Tongue (tissue), 2 donors: ENCODE measurements around the gene CNGB1. TPM values are rescaled to one million over a fixed set of nuclear protein-coding genes. Genes with fewer than 3 reads are reported as not detected.

ENCODE experiments used
- DNase-seq: peaks from one replicate; pipeline ENCODE4 v3.0.0-alpha.2; 2015
- total RNA-seq: library from RNA; depleted of rRNA; stranded (reverse); fragments of >200 nt; gene quantifications from one replicate; pipeline ENCODE4 v1.2.3, GENCODE V29; 2014

CNGB1 gene
- total RNA-seq, 1 donor from 2014 or later: 0.41 TPM

DNA sequence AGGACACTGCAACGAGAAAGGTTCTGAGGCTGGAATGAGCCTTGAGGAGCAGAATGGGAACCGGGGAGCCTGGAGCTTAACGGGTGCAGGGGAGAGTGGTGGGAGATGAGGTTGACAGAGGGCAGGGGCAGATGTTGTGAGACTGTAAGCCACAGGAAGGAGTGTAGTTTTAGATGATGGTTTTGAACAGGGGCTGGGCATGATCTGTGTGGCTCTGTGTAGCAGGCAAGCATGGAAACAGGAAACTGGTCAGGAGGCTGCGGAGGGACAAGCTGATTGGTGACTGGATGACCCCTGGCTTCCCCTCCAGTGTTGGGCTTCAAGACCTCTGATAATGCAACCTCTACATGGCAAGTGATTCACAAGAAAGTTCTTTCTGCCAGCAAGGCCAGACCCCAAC is 1.4 kb upstream of the CNGB1 start:
- no peak for DNase-seq

DNA sequence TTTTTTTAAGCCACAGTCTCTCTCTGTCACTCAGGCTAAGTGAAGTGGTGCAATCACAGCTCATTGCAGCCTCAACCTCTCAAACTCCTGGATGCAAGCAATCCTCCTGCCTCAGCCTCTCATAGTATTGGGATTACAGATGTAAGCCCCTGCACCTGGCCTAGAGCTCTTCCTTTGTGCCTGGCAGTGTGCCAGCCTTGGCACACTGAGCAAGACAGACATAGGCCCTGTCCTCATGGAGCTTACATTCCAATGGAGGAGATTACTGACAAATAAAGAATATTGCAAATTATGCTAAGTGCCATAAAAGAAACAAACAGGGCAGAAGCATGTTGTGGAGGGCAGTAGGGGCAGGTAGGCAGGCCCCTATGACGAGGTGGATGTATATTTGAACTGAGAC is 920 bp upstream of the CNGB1 start:
- no peak for DNase-seq

DNA sequence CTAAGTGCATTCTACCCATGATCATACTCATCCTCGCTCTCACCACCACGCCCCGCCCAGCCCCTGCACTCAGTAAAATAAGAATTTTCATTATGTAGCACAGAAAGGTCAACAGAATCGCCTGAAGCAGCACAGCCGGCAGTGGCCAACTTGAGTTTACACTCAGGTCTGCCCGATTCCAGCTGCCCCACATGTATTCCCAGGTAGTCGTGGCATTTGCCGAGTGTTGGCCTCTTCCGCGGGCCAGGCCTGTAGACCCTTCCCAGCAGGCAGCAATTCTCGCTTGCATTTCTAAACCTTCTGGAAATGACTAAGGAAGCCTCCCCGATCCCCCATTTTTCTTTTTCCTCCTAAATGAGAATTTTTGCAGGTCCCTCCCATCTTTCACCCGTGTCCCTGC is 609 bp downstream of the CNGB1 start:
- DNase-seq: no peak

DNA sequence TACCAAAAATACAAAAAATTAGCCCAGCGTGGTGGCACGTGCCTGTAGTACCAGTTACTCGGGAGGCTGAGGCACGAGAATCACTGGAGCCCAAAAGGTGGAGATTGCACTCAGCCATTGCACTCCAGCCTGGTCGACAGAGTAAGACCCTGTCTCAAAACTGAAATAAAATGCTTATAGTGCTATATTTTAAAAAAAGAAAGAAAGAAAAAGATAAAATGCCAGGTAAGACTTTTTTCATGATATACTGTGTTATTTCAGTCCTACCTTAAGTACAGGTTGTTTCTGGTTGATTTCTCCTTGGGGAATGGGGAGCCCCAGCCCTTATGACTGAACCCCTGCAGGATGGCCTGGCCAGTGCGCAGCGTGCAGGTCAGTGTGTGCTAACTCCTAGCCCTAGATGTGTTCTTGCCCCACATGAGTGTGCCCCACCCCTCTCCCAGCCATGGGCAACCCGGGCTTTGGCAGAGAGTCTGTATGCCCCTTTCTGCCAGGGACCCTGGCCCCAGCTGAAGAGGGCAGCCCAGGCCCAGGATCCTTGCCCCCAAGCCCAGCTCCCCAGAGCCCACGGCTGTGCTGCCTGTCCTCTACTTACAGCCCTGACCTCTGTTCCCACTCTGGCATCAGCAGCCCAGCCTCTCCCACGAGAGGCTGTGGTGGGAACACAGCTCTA is 1.3 kb downstream of the CNGB1 start:
- no peak for DNase-seq

DNA sequence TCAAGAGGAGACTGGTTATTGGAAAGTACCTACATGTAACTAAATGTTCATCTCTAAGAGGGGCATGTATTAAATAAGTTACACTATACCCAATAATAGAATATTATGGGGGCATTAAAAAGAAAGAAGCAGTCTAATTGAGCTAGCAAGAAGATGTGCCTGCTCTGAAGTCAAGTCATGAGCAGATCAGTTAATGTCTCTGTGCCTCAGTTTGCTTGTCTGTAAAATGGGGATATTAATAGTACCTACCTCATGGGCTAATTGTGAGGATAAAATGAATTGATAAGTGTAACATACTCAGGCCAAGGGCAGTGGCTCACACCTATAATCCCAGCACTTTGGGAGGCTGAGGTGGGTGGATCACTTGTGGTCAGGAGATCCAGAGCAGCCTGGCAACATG is 3.0 kb downstream of the CNGB1 start:
- no peak for DNase-seq

DNA sequence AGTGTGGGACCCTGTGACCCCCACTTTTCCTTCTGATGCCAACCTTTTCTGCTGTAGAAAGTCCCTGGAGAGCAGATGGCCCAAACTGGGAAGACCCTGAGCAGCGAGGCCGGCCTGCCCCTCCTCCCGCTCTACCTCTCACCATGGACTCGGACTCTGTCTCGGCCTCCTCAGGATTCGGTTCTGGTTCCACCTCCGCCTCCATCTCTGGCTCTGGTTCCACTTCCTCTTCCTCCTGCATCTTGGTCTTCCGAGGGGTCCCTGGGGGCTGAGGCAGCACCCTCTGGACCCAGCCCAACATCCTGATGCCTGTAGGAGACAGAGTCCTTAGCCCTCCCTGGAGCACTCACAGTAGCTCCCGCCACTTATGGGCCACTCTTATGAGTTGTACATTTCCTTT is 3.9 kb downstream of the CNGB1 start:
- no peak for DNase-seq

DNA sequence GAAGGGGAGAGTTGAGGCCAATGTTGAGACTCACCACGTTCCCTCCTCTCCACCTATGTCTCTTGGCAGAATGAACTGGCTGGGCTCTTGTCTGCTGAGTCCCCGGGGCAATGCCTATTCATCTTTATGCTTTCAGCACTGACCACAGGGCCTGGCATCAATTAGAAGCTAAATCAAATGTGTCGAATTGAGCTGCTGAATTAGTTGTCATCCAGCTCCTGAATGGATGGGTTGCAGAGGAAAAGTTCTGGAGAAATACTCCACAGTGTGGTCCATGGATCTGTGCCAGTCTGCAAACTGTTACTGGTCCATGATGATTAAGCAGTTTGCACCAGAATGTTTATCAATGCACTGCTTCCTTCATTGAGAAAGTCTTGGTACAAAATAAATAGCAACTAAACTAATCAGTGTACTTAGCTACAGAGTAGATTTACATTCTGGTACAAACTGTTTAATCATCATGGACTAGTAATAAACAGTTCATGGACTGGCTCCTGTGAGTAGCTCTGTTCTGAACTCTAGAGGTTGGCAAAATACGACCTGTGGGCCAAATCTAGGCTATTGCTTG is 4.6 kb downstream of the CNGB1 start:
- DNase-seq: no peak

DNA sequence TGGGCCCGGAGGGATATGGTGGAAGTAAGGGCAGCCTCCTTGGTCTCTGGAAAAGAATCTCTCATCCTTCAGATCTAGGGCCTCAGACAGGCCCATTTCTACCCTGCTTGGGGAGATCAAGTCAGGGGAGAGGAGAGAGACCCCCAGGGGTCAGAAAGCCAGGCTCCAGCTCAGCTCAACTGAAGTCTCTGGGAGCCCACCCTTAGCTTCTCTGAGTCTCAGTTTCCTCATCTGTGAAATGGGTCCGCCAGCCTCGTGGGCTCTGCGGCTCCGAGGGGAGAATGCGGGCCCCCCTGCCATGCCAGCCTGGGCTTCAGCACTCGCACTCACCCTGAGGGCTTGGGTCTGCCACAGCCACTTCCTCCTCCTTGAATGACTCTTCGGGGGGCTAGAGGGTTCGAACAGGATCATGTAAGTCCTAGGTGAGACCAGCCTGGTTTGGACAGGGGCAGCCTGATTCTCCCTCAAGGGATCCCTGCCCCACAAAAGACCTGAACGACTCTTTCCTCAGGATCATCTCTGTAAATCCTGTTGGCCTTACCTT is 6.7 kb downstream of the CNGB1 start:
- DNase-seq: no peak

DNA sequence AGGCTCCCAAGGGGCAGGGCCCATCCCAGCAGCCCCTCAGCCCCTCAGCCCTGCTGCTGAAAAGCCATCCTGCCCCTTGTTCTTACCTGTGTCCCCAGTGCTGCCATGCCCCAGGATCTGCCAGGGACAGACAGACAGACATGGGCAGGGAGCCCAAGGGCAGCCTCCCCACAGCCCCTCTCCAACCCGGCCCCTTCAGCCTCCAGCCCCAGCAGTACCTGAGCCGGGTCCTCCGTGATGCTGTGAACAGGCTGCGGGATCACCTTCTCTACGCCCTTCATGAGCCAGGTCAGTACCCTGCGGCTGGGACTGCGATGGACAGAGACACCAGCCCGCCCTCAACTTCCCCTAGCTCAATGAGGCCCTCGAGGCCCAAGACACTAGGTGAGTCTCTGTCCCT is 8.2 kb downstream of the CNGB1 start:
- DNase-seq: no peak

DNA sequence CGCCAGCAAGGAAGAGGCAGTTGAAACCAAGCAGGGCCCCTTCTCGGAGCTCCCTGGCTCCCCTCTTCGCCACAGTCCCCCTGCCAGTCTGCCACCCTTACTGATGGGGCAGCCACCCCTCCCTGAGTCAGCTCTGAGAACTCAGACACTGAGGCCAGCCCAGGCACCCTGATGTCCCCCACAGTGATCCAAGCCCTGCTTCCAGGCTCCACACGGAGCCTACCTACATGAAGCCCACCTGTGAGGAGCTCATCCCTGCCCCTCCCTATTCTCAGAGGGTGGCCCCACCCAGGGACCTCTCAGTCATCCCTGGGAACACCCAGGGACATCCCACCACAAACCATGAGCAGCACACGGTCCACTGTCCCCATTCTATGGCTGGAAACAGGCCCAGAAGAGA is 8.9 kb downstream of the CNGB1 start:
- DNase-seq: no peak

DNA sequence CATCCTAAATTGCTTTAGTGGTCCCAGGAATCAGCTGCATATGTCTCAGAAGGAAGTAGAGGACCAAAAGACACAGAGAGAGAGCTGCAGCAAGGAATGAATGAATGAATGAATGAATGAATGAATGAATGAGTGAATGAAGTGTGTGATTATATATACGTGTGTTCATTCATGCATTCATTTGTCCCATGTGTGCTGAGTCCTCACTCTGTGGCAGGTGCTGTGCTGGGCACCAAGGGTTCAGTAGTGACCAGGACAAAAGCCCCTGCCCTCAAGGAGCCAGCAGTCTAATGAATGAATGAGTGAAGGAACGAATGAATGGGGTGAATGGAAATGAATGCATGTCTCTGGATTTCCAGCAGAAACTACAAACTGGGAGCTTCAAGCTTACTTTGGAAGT is 9.4 kb downstream of the CNGB1 start:
- DNase-seq: no peak

DNA sequence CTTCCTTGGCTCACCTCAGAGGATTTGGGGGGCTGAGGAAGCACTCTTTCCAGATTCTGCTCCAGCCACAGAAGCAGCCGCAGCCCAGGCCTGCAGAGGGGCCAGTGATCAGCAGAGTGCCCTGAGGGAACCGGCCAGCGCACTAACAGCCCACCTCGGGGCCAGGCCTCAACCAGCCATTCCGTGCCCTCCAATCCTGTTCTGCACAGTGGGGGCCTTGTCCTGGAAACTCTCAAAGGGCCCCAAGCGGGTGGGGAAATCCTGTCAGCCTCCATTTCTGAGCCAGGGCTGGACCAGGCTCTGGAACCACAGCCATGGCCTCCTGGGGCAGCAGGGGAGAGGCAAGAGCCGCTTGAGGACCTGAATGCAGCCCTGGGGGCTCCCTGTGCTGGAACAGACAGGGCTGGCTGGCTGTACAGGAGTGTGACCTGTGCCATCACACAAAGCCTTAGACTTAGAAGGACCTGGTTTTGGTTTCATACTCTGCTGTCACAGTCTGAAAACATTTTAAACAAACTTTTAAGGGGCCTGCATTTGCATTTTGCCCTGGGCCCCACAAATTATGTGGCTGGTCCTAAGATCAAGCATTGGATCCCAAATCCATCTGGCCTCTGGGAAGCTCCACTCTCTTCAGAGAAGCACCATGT is 10.0 kb downstream of the CNGB1 start:
- no peak for DNase-seq

DNA sequence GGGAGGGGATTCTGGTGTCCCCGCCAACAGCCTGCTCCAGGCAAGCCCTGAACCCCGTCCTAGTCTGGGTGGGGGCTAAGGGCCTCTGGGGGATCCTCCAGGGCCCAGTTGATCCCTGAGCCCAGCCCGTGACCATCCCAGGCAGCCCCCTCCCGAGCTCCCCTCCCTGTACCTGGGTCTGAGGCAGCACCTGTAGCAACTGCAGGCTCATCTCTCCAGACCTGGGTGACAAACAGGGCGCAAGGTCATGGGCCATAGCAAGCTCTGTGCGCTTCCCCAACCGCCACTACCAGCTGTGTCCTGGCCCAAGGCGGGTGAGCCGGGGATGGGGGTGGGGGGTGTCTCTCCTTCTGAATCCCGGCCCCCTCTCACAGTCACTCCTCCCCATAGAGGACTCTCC is 10.6 kb downstream of the CNGB1 start:
- no peak for DNase-seq

DNA sequence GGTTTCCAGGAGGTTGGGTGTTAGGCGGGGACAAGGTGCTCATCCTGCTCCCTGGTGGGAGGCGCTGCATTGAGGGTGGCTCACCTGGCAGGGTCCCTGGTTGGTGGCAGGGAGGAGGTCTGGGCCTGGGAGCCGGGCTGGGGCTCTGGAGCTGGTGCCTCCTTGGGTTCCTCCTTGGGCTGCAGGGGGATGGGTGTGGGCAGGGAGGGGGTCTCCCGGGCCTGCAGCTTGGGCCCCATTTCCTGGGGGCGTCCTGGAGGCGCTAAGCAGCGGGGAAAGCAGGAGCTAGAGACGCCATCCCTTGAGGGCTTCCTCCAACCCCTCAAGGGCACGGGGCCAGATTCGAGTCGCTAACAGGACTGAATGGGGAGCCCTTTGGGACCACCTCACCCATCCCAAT is 11.1 kb downstream of the CNGB1 start:
- DNase-seq: no peak

DNA sequence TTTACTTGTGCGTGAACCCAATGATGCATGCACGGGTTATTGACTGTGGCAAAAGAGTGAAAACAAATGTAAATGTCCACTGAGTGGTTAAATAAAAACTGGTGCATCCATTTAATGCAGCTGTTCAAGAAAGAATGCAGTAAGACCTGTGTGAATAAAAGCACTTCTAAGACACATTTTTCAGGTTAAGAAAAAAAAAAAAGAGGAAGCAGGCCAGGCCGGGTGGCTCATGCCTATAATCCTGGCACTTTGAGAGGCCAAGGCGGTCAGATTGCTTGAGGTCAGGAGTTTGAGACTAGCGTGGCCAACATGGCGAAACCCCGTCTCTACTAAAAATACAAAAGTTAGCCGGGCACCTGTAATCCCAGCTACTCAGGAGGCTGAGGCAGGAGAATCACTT is 11.8 kb downstream of the CNGB1 start:
- DNase-seq: no peak

DNA sequence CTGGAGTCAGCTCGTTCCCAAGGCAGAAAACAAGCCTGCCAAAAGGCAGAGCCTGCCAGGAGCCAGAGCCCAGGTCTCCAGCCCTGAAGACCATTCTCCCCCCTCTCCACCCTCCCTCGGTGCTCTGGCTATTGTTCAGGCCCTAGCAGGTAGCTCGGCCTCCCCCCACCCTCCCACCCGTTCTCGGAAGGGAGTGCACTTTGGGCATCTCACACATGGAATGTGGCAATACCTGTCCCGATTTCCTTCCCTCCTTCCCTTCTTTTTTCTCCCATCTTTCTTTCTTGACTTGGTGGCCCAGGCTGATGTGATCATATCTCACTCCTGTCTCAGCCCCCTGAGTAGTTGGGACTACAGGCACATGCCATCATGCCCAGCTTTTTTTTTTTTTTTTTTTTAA is 12.4 kb downstream of the CNGB1 start:
- no peak for DNase-seq

DNA sequence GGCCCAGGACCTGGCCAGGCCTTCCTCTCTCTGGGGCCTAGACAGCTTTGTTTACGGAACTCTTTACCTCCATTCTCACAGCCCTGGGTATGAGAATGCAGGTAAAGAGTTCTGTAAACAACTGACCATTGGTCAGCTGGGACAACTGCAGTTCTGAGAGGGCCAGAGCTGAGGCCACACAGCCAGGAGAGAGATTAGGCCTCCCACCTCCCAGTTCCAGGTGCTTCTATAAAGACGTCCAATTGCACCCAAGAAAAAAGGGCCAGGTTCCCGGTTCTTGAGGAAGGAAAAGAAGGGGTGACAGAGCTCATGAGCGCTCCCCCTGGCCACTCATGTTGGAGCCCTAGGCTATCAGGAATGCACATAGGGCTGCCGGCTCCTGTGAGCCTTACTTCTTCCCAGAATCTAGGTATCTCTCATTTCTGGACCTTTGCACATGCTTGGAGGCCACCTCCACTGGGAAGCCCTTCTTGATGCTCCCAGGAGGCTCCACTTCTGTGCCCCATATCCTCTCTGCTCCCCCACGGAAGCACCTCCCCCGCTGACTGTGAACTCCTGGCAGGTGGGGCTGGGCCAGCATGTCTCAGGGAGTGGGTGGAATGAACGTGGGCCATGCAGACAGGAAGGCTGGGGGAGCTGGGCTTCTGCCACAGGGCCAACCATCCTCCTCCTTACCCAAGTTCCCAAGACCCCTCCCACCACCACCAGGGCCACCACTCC is 13.1 kb downstream of the CNGB1 start:
- no peak for DNase-seq

DNA sequence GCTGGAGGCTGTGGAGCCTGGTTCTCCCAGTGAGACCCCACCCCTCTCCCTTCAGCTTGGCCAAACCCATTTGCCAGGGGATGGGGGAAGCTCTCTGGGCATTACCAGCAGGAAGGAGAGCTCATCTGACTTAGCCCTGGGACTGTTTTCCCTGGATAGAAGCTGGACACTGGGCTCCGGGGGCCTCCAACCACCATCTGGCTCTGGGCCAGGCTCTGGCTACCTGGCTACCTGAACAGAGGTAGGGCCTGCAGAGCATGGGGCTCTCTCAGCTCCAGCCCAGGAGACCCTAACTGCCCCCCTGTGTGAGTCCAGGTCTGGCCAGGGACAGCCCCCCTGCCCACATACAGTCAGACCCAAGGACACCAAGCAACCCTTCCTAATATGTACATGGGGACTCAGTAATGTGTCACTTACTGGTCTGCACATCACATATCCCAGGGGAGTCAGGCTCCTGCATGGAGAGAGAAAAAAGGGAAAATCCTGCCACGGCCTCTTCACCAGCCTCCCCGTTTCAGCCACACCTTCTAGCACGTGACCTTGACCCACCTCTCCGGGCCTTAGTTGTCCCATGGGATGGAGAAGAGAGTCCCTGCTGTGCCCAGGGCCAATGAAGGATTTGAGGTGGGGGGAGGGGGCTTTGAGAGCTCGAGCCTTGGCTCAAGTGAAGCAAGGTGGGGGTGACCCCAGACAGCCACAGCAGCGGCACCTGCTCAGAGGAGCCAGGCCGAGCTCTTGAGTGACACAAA is 13.8 kb downstream of the CNGB1 start:
- no peak for DNase-seq

DNA sequence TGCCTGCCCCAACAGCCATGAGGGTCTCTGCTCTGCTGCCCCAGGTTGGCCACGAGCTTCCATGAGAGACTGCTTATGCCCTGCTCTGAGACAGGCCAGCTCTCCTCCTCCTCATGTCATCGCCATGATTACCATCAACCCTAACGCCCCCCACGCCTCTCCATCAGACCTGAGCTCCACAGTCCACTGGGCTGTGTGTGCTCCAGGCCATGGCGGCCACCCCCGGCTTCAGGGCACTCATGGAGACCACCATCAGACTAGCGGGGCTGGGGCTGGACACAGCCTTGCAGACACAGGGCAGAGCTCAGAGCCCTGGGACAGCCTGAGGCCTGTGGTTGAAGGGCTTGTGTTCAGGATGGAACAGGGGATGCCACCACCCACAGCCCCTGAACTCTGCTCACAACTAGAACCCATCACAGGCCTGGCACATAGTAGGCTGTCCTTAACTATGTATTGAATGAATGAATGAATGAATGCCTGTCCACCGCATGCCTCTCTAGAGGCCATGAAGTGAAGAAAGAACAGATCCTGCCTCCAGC is 14.6 kb downstream of the CNGB1 start:
- DNase-seq: no peak

DNA sequence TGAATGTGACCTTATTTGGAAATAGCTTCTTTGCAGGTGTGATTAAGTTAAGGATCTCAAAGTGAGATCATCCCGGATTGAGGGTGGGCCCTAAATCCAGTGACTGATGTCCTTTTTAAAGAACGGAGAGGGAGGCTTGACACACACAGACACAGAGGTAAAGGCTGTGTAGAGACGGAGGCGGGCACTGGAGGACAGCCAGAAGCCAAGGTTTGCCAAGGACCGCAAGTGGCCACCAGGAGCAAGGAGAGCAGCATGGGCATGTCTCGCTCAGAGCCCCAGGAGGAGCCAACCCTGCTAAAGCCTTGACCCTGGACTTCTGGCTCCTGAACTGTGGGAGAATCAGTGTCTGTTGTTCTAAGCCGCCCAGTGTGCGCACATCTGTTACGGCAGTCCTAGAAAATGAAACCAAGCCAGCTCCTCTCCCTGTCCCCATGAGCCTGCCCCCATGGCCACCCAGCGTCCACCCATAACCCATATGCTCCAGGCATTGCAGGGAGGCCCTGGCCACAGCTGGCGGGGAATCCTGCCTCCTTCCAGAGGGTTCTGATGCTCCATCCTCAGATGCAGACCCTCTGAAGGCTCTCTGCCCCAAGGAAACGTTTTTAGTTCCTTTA is 15.2 kb downstream of the CNGB1 start:
- no peak for DNase-seq

DNA sequence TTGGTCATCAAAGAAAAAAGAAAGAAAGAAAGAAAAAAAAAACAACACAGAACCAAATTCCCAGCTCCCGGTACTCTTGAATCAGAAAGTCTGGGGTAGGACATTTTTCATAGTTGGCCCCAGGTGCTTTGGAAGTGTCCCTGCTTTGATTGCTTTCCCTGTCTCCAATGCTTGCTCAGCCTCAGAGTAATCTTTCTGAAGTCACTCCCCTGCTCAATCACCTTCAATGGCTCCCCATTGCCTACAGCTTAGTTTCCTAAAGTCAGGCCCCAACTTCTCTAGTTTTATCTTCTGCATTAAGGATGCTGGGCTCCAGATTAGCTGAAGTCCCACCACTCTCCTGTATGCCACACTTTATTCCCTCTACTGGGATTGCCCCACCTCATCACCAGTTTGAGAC is 17.1 kb downstream of the CNGB1 start:
- no peak for DNase-seq

DNA sequence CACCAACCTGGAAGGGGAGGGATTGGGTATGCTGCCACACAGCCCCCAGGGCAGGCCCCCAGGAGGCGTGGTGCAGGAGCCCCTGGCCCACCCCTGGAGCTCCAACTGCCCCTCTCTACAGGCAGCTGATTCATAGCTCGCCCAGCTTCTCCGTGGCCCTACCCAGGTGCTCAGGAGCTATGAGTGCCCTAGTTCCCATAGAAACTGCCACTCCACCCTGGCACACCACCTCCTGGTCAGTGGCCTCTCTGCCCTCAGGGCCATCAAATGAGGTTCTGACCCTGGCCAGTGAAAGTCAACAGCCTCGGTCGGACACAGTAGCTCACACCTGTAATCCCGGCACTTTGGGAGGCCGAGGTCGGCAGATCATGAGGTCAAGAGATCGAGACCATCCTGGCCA is 18.0 kb downstream of the CNGB1 start:
- no peak for DNase-seq
